Neutrophil (primary cell): Measurements from ENCODE around the gene KDM5B.
"Not testable (repeated sequence)": the region's sequence is repeated elsewhere in the genome, so short reads cannot be mapped to it uniquely, and the experiment has no call there.

Experiments
- H3K27ac ChIP-seq: fragments of 200-600 bp; sonication (generic); 2 replicates; pipeline ENCODE4 v1.5.1; 2016; ENCODE audit warnings: mild to moderate bottlenecking, moderate library complexity
- H3K27me3 ChIP-seq: fragments of 200-600 bp; sonication (generic); 2 replicates; pipeline ENCODE4 v1.6.0; 2016; ENCODE audit warnings: mild to moderate bottlenecking
- H3K36me3 ChIP-seq: fragments of 200-600 bp; sonication (generic); 2 replicates; pipeline ENCODE4 v1.5.1; 2017
- H3K4me1 ChIP-seq, 2 experiments: fragments of 200-600 bp in 1 of 2; sonication (generic) in 1 of 2; 1 replicate in 1 of 2; 2 replicates in 1 of 2; pipeline versions ENCODE4 v1.5.1 to v1.6.1; 2013 to 2016; ENCODE audit warnings: low read depth in 1 of 2, low read length in 1 of 2, mild to moderate bottlenecking in 1 of 2, moderate library complexity in 1 of 2; ENCODE audit not compliant: control insufficient read depth in 1 of 2, insufficient read depth in 1 of 2
- H3K4me3 ChIP-seq, 2 experiments: fragments of 200-600 bp in 1 of 2; sonication (generic) in 1 of 2; 1 replicate in 1 of 2; 2 replicates in 1 of 2; pipeline ENCODE4 v1.5.1; 2013 to 2016; ENCODE audit warnings: low read depth in 1 of 2, low read length in 1 of 2, mild to moderate bottlenecking in 1 of 2, moderate library complexity in 1 of 2
- H3K9me3 ChIP-seq: fragments of 200-600 bp; sonication (generic); 2 replicates; pipeline ENCODE4 v1.5.1; 2016
- TF ChIP-seq, protein P1 (sequence below): fragments of 200-600 bp; sonication (generic); IDR thresholded peaks from 2 replicates; pipeline ENCODE4 v1.5.1; 2016; ENCODE audit warnings: antibody characterized with exemption

Gene KDM5B

DNA sequence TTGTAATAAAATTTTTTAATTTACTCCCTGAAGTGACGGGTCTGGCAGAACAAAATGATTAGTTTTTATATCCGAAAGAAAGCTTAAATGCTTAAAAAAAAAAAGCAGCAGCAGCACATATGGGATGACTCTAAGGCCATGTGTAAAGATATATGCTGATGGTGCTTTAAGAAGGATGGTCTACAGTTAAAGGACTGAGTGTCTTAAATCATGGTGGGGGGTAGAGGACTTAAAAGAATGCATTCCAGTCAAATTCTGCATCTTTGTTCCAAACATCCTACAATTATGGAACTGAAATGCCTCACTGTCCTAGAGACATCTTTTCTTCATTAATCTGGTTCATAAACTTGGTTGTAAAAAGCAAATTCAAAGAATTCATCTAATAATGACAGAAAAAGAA is 7.0 kb downstream of the KDM5B start:
- H3K4me1 ChIP-seq: peaks cover 32 to 33% of the 10 kb centered on the region in 2 experiments
- TF ChIP-seq, protein P1, sequence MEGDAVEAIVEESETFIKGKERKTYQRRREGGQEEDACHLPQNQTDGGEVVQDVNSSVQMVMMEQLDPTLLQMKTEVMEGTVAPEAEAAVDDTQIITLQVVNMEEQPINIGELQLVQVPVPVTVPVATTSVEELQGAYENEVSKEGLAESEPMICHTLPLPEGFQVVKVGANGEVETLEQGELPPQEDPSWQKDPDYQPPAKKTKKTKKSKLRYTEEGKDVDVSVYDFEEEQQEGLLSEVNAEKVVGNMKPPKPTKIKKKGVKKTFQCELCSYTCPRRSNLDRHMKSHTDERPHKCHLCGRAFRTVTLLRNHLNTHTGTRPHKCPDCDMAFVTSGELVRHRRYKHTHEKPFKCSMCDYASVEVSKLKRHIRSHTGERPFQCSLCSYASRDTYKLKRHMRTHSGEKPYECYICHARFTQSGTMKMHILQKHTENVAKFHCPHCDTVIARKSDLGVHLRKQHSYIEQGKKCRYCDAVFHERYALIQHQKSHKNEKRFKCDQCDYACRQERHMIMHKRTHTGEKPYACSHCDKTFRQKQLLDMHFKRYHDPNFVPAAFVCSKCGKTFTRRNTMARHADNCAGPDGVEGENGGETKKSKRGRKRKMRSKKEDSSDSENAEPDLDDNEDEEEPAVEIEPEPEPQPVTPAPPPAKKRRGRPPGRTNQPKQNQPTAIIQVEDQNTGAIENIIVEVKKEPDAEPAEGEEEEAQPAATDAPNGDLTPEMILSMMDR: no peak
- no peaks in the 10 kb centered on the region for H3K36me3 ChIP-seq
- H3K4me3 ChIP-seq: no peak overlapping the region
- no peaks in the 10 kb centered on the region for H3K9me3 ChIP-seq
- H3K27me3 ChIP-seq: no peaks in the 10 kb centered on the region
- H3K27ac ChIP-seq: no peak overlapping the region

DNA sequence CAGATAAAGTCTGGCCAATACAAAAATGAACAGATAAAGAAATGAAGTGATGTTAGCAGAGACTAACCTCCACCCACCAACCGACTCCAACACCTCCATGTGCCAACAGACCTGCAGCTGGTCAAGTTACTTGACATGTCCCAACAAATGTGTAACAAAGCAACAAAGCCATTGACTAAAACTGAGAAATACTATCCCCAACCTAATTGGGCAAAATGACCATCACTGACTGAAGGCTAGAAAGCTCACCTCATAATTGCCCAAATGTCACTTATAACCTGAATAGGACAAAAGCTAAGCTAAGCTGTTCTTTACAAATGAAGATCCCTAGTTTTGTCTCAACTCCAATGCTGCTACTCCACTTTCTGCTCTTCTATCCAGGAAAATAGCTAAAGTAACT is 7.5 kb downstream of the KDM5B start:
- Histone ChIP-seq H3K4me3 (no peak overlapping the region), H3K27ac (no peak overlapping the region), H3K36me3 (no peaks in the 10 kb centered on the region), H3K27me3 (no peaks in the 10 kb centered on the region), H3K4me1 (peaks cover 28 to 29% of the 10 kb centered on the region in 2 experiments), H3K9me3 (no peaks in the 10 kb centered on the region)
- TF ChIP-seq, protein P1: no peak

DNA sequence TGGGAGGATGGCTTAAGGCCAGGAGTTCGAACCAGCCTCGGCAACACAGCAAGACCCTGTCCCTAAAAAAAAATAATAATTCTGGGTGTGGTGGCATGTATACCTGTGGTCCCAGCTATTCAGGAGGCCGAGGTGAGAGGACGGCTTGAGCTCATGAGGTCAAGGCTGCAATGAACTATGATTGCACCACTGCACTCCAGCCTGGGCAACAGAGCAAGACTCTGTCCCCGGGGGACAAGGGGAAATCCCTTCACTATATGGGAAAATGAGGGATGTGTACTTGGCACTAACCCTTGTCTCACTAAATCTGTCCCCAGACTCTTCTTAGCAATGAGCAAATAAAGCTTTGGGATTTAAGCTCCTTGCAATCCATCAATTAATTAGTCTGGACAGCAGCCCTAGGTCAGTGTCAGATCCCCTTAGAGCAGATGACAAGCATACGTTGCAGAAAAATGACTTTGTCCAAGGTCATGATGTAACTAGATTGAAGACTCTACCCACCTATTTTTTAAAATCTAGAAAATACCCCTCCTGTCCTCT is 9.4 kb downstream of the KDM5B start:
- H3K4me3 ChIP-seq: no peak overlapping the region
- no peaks in the 10 kb centered on the region for H3K36me3 ChIP-seq
- H3K27ac ChIP-seq: no peak overlapping the region
- peaks cover 13 to 16% of the 10 kb centered on the region in 2 experiments for H3K4me1 ChIP-seq
- no peaks in the 10 kb centered on the region for H3K9me3 ChIP-seq
- TF ChIP-seq, protein P1: no peak
- H3K27me3 ChIP-seq: no peaks in the 10 kb centered on the region

DNA sequence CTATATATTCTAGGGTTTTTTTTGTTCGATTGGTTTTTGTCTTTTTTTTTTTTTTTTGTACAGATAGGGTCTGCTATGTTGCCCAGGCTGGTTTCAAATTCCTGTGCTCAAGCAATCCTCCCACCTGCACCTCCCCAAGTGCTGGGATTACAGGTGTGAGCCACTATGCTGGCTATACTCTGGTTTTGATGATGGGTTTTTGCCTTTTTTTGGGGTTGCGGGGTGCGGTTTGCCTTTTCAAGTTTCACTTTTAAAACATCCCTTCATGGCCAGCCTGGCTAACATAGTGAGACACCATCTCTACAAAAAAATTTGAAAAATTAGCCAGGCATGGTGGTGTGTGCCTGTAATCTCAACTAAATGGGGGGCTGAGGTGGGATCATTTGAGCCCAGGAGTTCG is 10.0 kb downstream of the KDM5B start:
- H3K9me3 ChIP-seq: no peaks in the 10 kb centered on the region
- H3K27ac ChIP-seq: no peak overlapping the region
- H3K4me1 ChIP-seq: peaks cover 7 to 10% of the 10 kb centered on the region in 2 experiments
- no peak overlapping the region for H3K4me3 ChIP-seq
- H3K36me3 ChIP-seq: no peaks in the 10 kb centered on the region
- no peaks in the 10 kb centered on the region for H3K27me3 ChIP-seq
- TF ChIP-seq, protein P1: no peak

DNA sequence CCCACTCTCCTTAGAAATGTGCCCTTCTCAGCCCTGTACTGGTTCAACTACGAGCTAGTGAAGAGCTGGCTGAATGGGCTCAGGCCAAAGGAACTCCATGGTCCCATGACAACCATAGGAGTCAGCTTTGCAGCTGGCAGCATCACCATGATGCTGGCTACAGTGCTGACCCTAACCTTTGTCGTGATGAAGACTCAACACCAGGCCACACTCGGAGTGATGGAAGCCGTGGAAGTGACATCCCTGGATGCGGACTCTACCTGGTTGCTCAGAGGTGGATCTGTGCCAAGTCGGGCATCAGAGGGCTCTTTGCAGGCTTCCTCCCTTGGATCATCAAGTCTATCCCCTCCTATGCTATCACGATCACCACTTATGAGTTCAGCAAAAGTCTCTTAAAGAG is 11.6 kb downstream of the KDM5B start:
- no peaks in the 10 kb centered on the region for H3K9me3 ChIP-seq
- H3K4me3 ChIP-seq: no peak overlapping the region
- no peaks in the 10 kb centered on the region for H3K36me3 ChIP-seq
- TF ChIP-seq, protein P1: no peak
- no peaks in the 10 kb centered on the region for H3K27me3 ChIP-seq
- H3K27ac ChIP-seq: no peak overlapping the region
- no peaks in the 10 kb centered on the region for H3K4me1 ChIP-seq

DNA sequence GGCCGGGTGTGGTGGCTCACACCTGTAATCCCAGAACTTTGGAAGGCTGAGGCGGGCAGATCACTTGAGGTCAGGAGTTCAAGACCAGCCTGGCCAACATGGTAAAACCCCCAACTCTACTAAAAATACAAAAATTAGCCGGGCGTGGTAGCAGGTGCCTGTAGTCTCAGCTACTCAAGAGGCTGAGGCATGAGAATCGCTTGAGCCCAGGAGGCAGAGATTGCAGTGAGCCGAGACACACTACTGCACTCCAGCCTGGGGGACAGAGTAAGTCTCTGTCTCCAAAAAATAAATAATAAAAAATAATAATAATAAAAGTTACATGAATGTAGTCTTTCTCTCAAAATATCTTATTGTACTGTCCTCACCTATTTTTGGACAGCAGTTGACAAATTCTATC is 13.3 kb downstream of the KDM5B start:
- not testable (repeated sequence) for H3K27ac ChIP-seq, H3K9me3 ChIP-seq, H3K36me3 ChIP-seq, H3K4me3 ChIP-seq, H3K4me1 ChIP-seq, H3K27me3 ChIP-seq
